ENCODE measurements around the gene IL36A. TPM values are rescaled to one million over a fixed set of nuclear protein-coding genes. Genes with fewer than 3 reads are reported as not detected.

The IL36A gene
- total and polyA plus RNA-seq, 2 experiments from 2014 or later = not detected

DNA sequence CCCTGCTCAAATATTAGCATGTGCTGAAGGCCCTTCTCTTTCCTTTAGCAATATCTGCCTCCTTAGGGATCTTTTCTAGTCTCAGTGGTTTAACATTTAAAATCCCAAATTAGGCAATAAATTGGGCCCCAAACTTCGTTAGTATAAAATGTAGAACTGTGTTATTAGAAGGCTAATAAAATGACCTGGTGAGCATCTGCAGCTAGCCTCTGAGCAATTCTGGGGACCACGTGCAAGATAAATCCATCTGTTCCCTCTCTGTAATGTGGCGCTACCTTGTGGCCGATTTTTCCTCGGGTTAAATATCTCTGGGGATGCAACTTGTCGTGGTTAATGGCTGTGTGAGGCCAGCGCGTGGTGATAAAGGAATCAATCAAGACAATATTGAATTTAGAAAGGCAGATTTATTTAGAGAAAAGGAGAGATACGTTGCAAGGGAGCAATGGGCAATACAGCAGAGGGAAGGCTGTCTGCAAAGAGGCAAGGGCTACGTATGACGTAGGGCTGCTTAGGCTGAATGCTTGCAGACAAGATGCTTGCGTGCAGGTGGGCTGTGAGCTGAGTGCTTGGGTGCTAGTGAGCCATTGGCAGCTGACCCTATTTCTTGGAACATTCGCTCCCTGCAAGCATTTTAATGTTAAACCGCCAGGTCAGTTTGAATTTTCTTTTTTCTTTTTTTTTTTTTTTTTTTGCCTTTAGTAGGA is 46.0 kb upstream of the IL36A start:
- Histone ChIP-seq H3K36me3 (replicated peaks; ENCODE audit: insufficient read depth, low read depth) (no peaks in the 10 kb centered on the region), H4K20me1 (ENCODE audit: insufficient read depth, poor library complexity, severe bottlenecking) (no peaks in the 10 kb centered on the region), H3K9me3 (ENCODE audit: low read depth) (no peaks in the 10 kb centered on the region), H3K27ac (no peak overlapping the region), H3K9me2 (replicated peaks; ENCODE audit: insufficient read depth) (no peaks in the 10 kb centered on the region), H3K4me1 (ENCODE audit: insufficient read depth) (no peaks in the 10 kb centered on the region), H3K4me3 (no peak overlapping the region), H3K27me3 (no peaks in the 10 kb centered on the region), H3K4me2 (no peak overlapping the region), H3K79me2 (no peaks in the 10 kb centered on the region), H2AFZ (no peak overlapping the region)
- WGBS (ENCODE audit: low lambda C conversion rate, missing lambda C conversion rate) = 70% methylated on average over 14 of the region's 14 CpGs
- TF ChIP-seq EZH2 (IDR thresholded peaks at IDR 0.05; ENCODE audit: borderline replicate concordance) (no peak), CTCF (IDR thresholded peaks at IDR 0.05; ENCODE audit: poor library complexity) (no peak), EZH2phosphoT487 (IDR thresholded peaks at IDR 0.05; ENCODE audit: low read depth, severe bottlenecking, unreplicated experiment) (no peak)
- DNase-seq (ENCODE audit: low spot score) = peak; percentile 23

DNA sequence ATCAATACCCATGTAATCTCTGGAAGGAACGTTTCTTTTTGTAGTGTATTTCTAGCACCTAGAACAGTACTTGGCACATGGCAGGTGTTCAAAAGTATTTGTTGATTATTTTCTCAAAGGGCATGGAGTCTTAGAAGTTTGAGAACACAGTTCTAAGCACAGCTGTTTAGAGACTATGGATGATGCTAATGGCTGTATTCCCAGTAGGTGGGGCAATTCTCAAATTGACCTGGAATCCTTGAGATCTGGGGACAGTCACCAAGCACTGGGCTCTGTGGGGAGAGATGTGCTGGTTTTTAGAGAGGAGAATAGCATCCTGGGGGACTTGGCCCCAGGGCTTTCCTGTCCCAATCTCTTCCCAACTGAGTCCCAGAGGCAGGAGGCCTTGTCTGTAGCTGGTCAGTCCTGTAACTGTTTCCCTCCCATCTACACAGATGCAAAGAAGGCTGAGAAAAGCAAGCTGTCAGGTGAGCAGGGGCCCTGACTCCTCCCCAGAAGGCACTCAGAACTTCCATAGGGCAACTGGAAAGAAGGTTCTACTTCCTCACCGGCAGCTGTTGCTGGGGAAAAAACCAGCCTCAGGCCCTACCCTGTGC is 44.9 kb upstream of the IL36A start:
- no peaks in the 10 kb centered on the region for H3K9me2 ChIP-seq (replicated peaks; ENCODE audit: insufficient read depth)
- H3K4me1 ChIP-seq (ENCODE audit: insufficient read depth) = no peaks in the 10 kb centered on the region
- H3K36me3 ChIP-seq (replicated peaks; ENCODE audit: insufficient read depth, low read depth) = no peaks in the 10 kb centered on the region
- H2AFZ ChIP-seq = no peak overlapping the region
- no peak overlapping the region for H3K4me3 ChIP-seq
- no peaks in the 10 kb centered on the region for H4K20me1 ChIP-seq (ENCODE audit: insufficient read depth, poor library complexity, severe bottlenecking)
- H3K79me2 ChIP-seq = no peaks in the 10 kb centered on the region
- WGBS (ENCODE audit: low lambda C conversion rate, missing lambda C conversion rate) = 69% methylated on average over 2 of the region's 2 CpGs
- H3K27ac ChIP-seq = no peak overlapping the region
- no peak overlapping the region for H3K4me2 ChIP-seq
- H3K9me3 ChIP-seq (ENCODE audit: low read depth) = no peaks in the 10 kb centered on the region
- TF ChIP-seq CTCF (IDR thresholded peaks at IDR 0.05; ENCODE audit: poor library complexity) (peak; percentile 5), EZH2phosphoT487 (IDR thresholded peaks at IDR 0.05; ENCODE audit: low read depth, severe bottlenecking, unreplicated experiment) (no peak)
- no peak for DNase-seq (ENCODE audit: low spot score)
- no peaks in the 10 kb centered on the region for H3K27me3 ChIP-seq

GRCh38 chr2:112962308-112963175 is 42.7 kb upstream of the IL36A start:
- Histone ChIP-seq H3K4me3 (no peak overlapping the region), H3K27ac (no peak overlapping the region), H3K9me3 (ENCODE audit: low read depth) (no peaks in the 10 kb centered on the region), H3K36me3 (replicated peaks; ENCODE audit: insufficient read depth, low read depth) (no peaks in the 10 kb centered on the region), H3K4me1 (ENCODE audit: insufficient read depth) (no peaks in the 10 kb centered on the region), H4K20me1 (ENCODE audit: insufficient read depth, poor library complexity, severe bottlenecking) (no peaks in the 10 kb centered on the region), H3K79me2 (no peaks in the 10 kb centered on the region), H2AFZ (no peak overlapping the region), H3K27me3 (no peaks in the 10 kb centered on the region), H3K4me2 (no peak overlapping the region), H3K9me2 (replicated peaks; ENCODE audit: insufficient read depth) (no peaks in the 10 kb centered on the region)
- 74% methylated on average over 3 of the region's 3 CpGs for WGBS (ENCODE audit: low lambda C conversion rate, missing lambda C conversion rate)
- DNase-seq (ENCODE audit: low spot score) = no peak
- no peak for TF ChIP-seq EZH2phosphoT487 (IDR thresholded peaks at IDR 0.05; ENCODE audit: low read depth, severe bottlenecking, unreplicated experiment)
- no peak for TF ChIP-seq EZH2 (IDR thresholded peaks at IDR 0.05; ENCODE audit: borderline replicate concordance)
- TF ChIP-seq CTCF (IDR thresholded peaks at IDR 0.05; ENCODE audit: poor library complexity) = no peak

Measured in hepatocyte (in vitro differentiated cells).